T-helper 2 cell treated with Interferon-gamma antibody and Interleukin-4, amounts not matched to agents 5 μg/mL and 100 μg/mL, for 36 hours (primary cell): Measurements from ENCODE around the gene RETNLB.

Experiments used
- DNase-seq: peaks from one replicate; pipeline ENCODE4 v3.0.0; 2021; ENCODE audit warnings: low spot score
- H3K27ac Mint-ChIP-seq: one replicate; pipeline ENCODE4 v1.8.0; 2021; ENCODE audit warnings: mild to moderate bottlenecking, mixed read lengths
- H3K27me3 Mint-ChIP-seq: one replicate; pipeline ENCODE4 v1.8.0; 2021; ENCODE audit warnings: low read depth, mixed read lengths
- H3K36me3 Mint-ChIP-seq: one replicate; pipeline ENCODE4 v1.8.0; 2021; ENCODE audit warnings: low read depth, mixed read lengths
- H3K4me1 Mint-ChIP-seq: one replicate; pipeline ENCODE4 v1.8.0; 2021; ENCODE audit warnings: low read depth, mixed read lengths
- H3K4me3 Mint-ChIP-seq: one replicate; pipeline ENCODE4 v1.8.0; 2022; ENCODE audit warnings: mild to moderate bottlenecking, moderate library complexity, mixed read lengths
- H3K9me3 Mint-ChIP-seq: one replicate; pipeline ENCODE4 v1.8.0; 2021; ENCODE audit warnings: mixed read lengths

Gene RETNLB, protein sequence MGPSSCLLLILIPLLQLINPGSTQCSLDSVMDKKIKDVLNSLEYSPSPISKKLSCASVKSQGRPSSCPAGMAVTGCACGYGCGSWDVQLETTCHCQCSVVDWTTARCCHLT

DNA sequence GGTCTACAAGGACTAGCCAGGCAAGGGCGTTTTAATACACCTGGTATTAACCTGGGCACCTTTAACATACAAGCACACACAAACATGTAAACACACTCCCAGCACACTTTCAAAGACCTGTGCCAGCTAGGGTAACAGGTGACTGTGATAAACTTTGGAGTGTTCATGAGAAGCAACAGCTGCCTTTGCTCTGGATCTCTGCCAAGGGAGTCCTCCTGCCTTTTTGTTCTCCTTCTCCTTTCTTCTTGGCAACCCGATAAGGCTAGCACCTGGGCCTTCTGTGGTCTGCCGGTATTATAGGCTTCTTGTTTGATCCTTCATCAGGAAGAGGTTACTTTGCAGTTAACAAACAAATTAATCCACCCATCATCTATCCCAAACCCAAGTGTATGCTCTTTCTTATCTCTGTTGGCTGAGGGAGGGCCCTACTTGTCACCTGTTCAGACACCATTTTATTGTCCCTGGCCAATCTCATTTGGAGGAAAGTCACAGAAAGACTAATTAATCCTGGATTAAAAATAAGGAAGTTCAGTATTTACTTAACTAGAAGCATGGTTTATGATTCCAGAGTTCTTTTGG is at the start of gene RETNLB:
RETNLB (minus strand) TSS at position 7 of the 579 bp plus-strand sequence. CDS start 225 bp downstream, outside the sequence.
- H3K36me3 Mint-ChIP-seq, result peaks cover 1% of the 10 kb centered on the region
- no peaks in the 10 kb centered on the region for H3K27me3 Mint-ChIP-seq
- peaks cover 3% of the 10 kb centered on the region for H3K4me1 Mint-ChIP-seq
- peaks cover 4% of the 10 kb centered on the region for H3K9me3 Mint-ChIP-seq
- no peak within 1 kb of the TSS for H3K4me3 Mint-ChIP-seq
- H3K27ac Mint-ChIP-seq, result no peak within 1 kb of the TSS
- DNase-seq, result no peak

DNA sequence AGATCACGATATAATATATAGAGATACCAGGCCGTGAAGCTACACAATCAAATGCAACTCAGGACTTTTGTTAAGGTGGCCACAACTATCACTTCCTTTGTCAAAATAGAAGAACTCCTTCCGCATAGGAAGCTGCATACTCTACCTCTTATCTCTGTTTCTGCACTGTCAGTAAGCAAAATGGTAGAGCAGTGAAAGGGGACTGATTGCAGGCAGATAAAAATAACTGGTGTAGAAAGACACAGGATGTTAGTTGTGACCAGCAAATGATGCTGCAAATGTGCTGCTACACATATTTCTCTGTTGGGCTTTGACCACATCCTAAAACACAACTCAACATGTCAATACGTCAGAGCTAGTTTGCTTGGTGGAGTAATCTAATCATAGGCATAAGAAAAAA is 49.1 kb upstream of the RETNLB start:
- H3K27me3 Mint-ChIP-seq, result peaks cover 4% of the 10 kb centered on the region
- H3K4me1 Mint-ChIP-seq, result peaks cover 30% of the 10 kb centered on the region
- H3K9me3 Mint-ChIP-seq, result peaks cover 27% of the 10 kb centered on the region
- peaks cover 6% of the 10 kb centered on the region for H3K36me3 Mint-ChIP-seq
- peak overlapping the region; percentile 43 for H3K4me3 Mint-ChIP-seq
- DNase-seq, result peak; percentile 52
- peak overlapping the region; percentile 88 for H3K27ac Mint-ChIP-seq

DNA sequence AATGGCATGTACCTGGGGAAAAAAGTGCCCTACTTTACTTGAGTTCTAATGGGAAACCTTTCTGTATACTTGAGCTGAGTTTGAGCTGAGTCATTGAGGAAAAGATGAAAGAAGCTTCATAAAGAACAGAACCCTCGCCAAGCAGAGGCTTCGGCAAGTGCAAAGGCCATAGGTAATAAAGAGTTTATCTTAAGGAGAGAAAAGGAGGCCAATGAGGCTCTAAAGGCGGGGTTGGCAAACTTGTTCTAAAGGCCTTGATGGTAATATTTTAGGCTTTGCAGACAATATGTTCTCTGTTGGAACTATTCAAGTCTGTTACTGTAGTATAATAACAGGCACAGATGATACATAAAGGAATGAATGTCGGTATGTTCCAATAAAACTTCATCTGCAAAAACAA is 47.8 kb upstream of the RETNLB start:
- peak overlapping the region; percentile 88 for H3K27ac Mint-ChIP-seq
- H3K27me3 Mint-ChIP-seq, result no peaks in the 10 kb centered on the region
- H3K36me3 Mint-ChIP-seq, result peaks cover 6% of the 10 kb centered on the region
- peaks cover 30% of the 10 kb centered on the region for H3K4me1 Mint-ChIP-seq
- peaks cover 27% of the 10 kb centered on the region for H3K9me3 Mint-ChIP-seq
- H3K4me3 Mint-ChIP-seq, result peak overlapping the region; percentile 43
- DNase-seq, result no peak

DNA sequence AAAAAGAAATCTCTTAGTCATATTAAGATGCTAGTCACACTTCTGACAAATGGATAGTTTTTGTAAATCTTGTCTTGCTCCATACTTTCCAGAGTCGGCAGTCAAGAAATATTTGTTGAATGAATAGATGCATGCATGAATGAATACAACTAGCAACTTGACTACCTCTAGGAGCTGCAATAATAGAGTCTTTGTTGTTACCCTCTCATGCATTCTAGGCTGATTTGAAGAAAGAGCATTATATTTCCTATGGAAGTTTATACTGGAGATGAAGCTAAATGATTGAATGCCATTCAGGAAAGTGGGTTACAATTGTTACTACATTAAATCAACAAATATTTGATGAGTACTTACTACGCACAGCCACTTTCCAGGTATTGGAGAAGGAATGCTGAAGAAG is 47.2 kb upstream of the RETNLB start:
- H3K4me1 Mint-ChIP-seq, result peaks cover 30% of the 10 kb centered on the region
- peaks cover 6% of the 10 kb centered on the region for H3K36me3 Mint-ChIP-seq
- peak overlapping the region; percentile 53 for H3K27ac Mint-ChIP-seq
- H3K9me3 Mint-ChIP-seq, result peaks cover 27% of the 10 kb centered on the region
- no peaks in the 10 kb centered on the region for H3K27me3 Mint-ChIP-seq
- DNase-seq, result no peak
- H3K4me3 Mint-ChIP-seq, result no peak overlapping the region

DNA sequence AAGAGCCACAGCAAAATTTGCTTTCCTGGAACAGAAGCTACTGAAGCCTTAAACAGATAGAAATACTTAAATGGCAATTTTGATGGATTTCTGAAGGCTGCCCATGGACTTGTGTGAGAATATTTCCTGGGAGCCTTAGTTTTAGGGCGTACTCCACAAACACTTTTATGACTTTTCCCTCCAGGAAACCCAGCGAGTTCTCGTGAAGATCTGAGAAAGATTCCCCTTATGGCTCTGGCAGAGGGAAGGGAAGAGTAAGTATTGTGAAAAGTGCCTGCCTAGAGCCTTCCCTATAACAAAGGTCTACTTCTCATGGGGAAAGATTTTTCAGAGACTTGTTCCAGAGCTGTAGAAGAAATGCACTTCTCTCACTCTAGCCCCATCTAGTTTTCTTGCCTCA is 34.3 kb upstream of the RETNLB start:
- peaks cover 8% of the 10 kb centered on the region for H3K9me3 Mint-ChIP-seq
- peaks cover 19% of the 10 kb centered on the region for H3K27me3 Mint-ChIP-seq
- H3K4me3 Mint-ChIP-seq, result no peak overlapping the region
- H3K36me3 Mint-ChIP-seq, result no peaks in the 10 kb centered on the region
- DNase-seq, result no peak
- H3K27ac Mint-ChIP-seq, result no peak overlapping the region
- H3K4me1 Mint-ChIP-seq, result no peaks in the 10 kb centered on the region

DNA sequence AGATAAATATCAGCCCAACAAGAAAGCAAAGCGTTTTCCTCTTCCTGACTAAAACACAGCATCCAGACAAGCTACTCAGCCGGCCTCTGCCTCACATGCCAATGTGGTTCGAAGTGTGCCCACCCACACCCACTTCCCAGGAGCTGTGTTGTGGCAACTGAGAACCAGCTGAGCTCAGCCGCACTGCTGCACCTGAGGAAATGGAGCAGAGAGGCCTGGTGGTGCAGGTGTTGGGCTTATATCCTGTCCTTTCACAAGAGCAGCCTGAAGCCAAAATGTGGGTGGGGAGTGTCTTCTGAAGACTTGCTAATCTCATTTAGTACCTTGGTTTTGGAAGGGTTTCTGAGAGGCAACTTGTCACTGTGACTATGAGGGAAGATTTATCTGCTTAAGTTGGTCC is 23.0 kb upstream of the RETNLB start:
- peaks cover 26% of the 10 kb centered on the region for H3K4me1 Mint-ChIP-seq
- no peak overlapping the region for H3K27ac Mint-ChIP-seq
- no peak overlapping the region for H3K4me3 Mint-ChIP-seq
- no peak for DNase-seq
- no peaks in the 10 kb centered on the region for H3K36me3 Mint-ChIP-seq
- H3K9me3 Mint-ChIP-seq, result peaks cover 6% of the 10 kb centered on the region
- H3K27me3 Mint-ChIP-seq, result peaks cover 7% of the 10 kb centered on the region

DNA sequence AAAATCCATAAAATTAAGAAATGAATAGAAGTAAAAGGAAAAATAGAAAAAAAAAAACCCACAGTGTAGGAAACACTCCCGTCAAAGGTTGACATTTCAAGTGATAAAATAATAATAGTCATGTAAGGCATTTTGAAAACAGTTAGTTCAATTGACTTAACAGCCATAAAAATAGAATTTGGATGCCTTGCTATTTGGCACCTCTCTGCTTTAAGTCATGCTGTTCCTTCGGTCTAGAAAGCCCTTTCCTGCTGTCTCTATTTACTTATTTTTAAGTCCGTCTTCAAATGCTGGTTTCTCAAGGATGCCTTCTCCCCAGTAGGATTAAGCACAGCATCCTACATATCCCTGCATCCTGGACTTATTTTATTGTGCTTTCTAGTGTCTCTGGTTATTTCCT is 22.3 kb upstream of the RETNLB start:
- H3K4me3 Mint-ChIP-seq, result no peak overlapping the region
- no peaks in the 10 kb centered on the region for H3K36me3 Mint-ChIP-seq
- H3K9me3 Mint-ChIP-seq, result peaks cover 6% of the 10 kb centered on the region
- no peaks in the 10 kb centered on the region for H3K27me3 Mint-ChIP-seq
- peaks cover 26% of the 10 kb centered on the region for H3K4me1 Mint-ChIP-seq
- H3K27ac Mint-ChIP-seq, result no peak overlapping the region
- DNase-seq, result no peak

DNA sequence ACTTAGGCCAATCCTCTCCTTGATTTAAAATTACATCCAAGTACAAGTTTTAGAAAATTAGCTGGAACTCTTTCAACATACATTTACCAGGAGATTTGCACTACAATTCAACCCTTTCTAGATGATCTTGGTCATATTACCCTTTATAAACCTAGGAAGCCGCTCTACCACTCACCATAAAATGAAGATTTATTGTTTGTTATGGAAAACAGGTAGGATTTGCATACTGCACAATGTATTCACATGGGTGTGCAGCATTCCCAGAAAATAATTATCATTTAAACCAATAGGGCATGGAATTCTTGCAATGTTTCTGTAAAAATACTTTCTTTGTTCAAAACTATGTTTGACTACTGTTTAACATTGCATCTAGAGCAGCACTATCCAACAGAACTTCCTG is 18.4 kb upstream of the RETNLB start:
- Mint-ChIP-seq H3K36me3 (no peaks in the 10 kb centered on the region), H3K4me1 (peaks cover 26% of the 10 kb centered on the region), H3K27me3 (no peaks in the 10 kb centered on the region), H3K4me3 (no peak overlapping the region), H3K27ac (no peak overlapping the region), H3K9me3 (peaks cover 6% of the 10 kb centered on the region)
- no peak for DNase-seq

DNA sequence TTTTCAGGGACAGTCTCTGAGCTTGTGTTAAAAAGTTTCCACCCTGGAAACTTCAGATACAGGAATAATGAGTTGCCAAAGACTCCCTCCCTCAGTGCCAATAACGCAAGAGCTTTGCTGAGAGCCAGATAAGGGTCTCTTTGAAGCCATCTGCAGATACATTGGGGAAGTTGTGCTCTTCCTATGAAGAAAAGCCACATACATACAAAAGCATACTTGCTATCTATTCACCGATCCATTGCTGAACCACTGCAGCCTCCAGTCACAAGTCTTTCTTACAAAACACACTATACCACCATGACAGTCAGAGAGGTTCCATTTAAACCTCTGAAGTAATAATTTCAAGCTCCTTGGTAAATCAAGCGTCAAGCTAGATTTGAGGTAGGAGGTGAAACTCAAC is 10.0 kb upstream of the RETNLB start:
- peaks cover 2% of the 10 kb centered on the region for H3K4me1 Mint-ChIP-seq
- no peaks in the 10 kb centered on the region for H3K9me3 Mint-ChIP-seq
- no peaks in the 10 kb centered on the region for H3K36me3 Mint-ChIP-seq
- no peak overlapping the region for H3K27ac Mint-ChIP-seq
- peaks cover 19% of the 10 kb centered on the region for H3K27me3 Mint-ChIP-seq
- DNase-seq, result no peak
- no peak overlapping the region for H3K4me3 Mint-ChIP-seq

DNA sequence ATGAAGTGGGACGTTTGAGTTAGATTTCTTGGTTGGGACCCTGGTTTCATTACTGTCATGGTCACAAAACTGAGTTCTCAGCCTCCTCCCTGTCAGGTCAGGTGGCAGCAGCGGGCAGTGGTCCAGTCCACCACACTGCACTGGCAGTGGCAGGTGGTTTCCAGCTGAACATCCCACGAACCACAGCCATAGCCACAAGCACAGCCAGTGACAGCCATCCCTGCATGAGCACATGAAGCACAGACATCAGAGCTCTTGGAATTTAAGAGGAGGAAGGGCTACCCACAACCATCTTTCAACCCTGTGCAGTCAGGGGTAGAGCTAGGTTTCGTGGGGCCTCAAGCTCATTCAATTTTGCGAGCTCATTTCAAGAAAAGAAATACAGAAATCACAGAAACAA is 1.5 kb downstream of the RETNLB start:
- Mint-ChIP-seq H3K9me3 (peaks cover 4% of the 10 kb centered on the region), H3K36me3 (peaks cover 1% of the 10 kb centered on the region), H3K4me1 (peaks cover 3% of the 10 kb centered on the region), H3K4me3 (no peak overlapping the region), H3K27ac (no peak overlapping the region), H3K27me3 (no peaks in the 10 kb centered on the region)
- DNase-seq, result no peak

DNA sequence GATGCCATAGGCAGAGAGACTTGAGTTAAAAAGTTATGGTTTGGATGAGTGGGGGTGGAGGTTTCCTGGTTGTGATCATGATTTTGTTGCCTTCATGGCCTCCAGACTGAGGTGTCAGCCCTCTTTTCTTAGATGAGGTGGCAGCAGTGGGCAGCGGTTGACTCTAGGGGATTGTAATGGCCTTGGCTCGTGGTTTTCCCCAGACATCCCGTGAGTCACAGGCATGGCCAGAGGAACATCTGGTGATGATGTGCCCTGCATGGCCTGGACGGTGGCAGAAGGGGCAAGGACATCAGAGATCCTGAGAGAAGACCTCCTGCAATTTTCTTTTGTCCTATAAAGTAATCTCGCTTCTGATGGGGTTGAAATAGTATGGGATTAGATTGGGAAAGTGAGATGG is 12.4 kb downstream of the RETNLB start:
- no peak for DNase-seq
- no peaks in the 10 kb centered on the region for H3K27me3 Mint-ChIP-seq
- no peak overlapping the region for H3K4me3 Mint-ChIP-seq
- H3K27ac Mint-ChIP-seq, result no peak overlapping the region
- no peaks in the 10 kb centered on the region for H3K36me3 Mint-ChIP-seq
- no peaks in the 10 kb centered on the region for H3K9me3 Mint-ChIP-seq
- no peaks in the 10 kb centered on the region for H3K4me1 Mint-ChIP-seq

DNA sequence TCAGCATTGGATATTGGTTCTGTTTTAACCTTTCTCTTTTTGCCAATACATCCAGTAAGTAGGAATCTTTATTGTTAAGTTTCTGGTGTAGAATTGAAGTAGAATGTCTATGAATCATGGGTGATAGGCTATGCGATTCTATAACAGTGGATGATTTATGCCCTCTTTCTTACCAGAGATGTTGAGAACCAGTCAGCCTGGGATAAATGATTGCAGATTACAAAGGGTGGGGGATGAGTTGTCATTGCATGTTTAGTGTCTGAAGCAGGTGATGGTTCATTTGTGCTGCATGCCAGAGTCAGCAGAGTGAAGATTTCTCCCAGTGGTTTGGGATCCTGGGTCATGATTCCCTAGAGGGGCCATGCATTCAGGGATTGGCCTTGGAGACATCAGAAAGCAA is 14.3 kb downstream of the RETNLB start:
- no peak for DNase-seq
- Mint-ChIP-seq H3K36me3 (no peaks in the 10 kb centered on the region), H3K27ac (no peak overlapping the region), H3K27me3 (no peaks in the 10 kb centered on the region), H3K4me1 (no peaks in the 10 kb centered on the region), H3K4me3 (no peak overlapping the region), H3K9me3 (no peaks in the 10 kb centered on the region)

DNA sequence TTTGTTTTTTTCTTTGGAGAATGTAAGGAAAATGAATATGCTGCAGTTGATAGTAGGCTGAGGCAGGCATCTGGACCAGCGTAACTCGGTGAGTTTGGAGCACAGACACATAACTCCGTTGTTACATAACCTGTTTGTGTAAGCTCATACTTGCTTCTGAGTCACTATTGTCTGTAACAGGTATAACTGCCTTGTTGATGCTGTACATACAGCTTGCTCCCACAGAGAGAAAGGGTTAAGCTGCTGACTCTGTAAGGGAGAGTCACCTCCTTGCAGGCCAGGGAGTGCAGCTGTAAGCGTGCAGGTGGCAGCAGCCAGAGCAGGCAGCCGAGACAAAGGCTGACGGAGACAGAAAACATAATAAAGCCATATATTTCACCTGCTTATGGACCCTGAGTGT is 20.4 kb downstream of the RETNLB start:
- Mint-ChIP-seq H3K9me3 (no peaks in the 10 kb centered on the region), H3K27ac (no peak overlapping the region), H3K36me3 (no peaks in the 10 kb centered on the region), H3K27me3 (peaks cover 2% of the 10 kb centered on the region), H3K4me3 (no peak overlapping the region), H3K4me1 (no peaks in the 10 kb centered on the region)
- DNase-seq, result no peak

DNA sequence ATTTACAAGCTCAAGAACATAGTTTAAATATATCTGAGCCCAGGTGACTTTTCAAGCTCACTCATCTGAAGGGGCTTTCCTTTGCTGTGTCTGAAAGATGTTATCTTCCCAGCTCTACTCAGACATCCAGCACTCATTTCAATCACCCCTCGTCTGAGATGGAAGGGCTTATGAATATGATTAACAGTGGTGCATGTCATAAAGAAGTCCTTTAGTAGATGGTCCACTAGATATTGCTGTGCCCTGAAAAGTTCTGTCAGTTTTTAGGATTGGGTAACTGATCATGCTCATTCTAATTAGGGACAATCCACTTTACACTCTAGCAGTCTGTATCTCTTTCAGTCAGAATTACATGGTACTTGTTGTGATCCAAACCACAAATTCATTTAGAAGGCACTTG is 28.3 kb downstream of the RETNLB start:
- no peak overlapping the region for H3K4me3 Mint-ChIP-seq
- H3K27ac Mint-ChIP-seq, result no peak overlapping the region
- no peaks in the 10 kb centered on the region for H3K9me3 Mint-ChIP-seq
- peaks cover 5% of the 10 kb centered on the region for H3K4me1 Mint-ChIP-seq
- no peaks in the 10 kb centered on the region for H3K36me3 Mint-ChIP-seq
- H3K27me3 Mint-ChIP-seq, result peaks cover 7% of the 10 kb centered on the region
- no peak for DNase-seq

DNA sequence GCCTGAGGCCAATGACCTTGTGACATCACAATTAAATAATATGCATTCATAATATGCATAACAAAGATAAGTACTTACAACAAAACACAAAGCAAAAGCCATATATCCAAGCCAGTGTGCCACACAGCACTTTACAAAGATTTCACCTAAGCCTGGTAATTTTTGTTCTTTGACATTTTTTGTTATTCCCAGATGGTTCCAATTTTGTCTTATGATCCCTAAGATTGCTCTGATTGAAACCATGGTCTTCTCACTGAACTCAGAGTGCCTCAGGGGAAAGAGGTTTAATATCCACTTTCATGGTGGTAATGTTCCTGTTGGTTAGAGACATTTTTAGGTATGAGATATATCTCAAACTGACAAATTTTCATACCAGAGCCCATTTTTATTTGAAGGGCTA is 29.1 kb downstream of the RETNLB start:
- Mint-ChIP-seq H3K36me3 (no peaks in the 10 kb centered on the region), H3K27ac (no peak overlapping the region), H3K9me3 (no peaks in the 10 kb centered on the region), H3K4me3 (no peak overlapping the region), H3K27me3 (peaks cover 7% of the 10 kb centered on the region), H3K4me1 (peaks cover 5% of the 10 kb centered on the region)
- no peak for DNase-seq
